ENCODE data around the gene KCTD21.

Gene KCTD21

DNA sequence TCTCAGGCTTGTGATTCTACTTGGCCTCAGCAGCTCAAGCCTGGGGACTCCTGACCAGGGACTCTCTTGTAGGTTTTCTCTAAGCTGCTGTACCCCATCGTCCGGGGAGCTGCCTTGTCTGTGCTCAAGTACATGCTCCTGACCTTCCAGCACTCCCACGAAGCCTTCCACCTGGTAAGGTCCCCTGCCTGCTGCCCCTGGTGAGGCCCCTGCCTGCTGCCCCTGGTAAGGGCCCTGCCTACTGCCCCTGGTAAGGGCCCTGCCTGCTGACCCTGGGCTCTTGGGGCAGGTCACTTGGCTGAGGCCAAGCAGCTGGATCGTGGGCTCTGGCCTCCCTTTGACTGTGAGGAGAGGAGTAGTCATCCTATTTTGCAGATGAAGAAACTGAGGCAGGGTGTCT lies 11.6 kb upstream of the KCTD21 start:
- H3K4me3 ChIP-seq (ENCODE audit: low read depth, low read length) = no peak overlapping the region
- TF ChIP-seq, protein P1, sequence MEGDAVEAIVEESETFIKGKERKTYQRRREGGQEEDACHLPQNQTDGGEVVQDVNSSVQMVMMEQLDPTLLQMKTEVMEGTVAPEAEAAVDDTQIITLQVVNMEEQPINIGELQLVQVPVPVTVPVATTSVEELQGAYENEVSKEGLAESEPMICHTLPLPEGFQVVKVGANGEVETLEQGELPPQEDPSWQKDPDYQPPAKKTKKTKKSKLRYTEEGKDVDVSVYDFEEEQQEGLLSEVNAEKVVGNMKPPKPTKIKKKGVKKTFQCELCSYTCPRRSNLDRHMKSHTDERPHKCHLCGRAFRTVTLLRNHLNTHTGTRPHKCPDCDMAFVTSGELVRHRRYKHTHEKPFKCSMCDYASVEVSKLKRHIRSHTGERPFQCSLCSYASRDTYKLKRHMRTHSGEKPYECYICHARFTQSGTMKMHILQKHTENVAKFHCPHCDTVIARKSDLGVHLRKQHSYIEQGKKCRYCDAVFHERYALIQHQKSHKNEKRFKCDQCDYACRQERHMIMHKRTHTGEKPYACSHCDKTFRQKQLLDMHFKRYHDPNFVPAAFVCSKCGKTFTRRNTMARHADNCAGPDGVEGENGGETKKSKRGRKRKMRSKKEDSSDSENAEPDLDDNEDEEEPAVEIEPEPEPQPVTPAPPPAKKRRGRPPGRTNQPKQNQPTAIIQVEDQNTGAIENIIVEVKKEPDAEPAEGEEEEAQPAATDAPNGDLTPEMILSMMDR (IDR thresholded peaks at IDR 0.05; ENCODE audit: low read depth, low read length) = no peak
- DNase-seq (ENCODE audit: low read depth, low spot score) = no peak
- in situ Hi-C loops (cut with HindIII; ENCODE audit: low sequenced_read_pairs) = no loop called here

DNA sequence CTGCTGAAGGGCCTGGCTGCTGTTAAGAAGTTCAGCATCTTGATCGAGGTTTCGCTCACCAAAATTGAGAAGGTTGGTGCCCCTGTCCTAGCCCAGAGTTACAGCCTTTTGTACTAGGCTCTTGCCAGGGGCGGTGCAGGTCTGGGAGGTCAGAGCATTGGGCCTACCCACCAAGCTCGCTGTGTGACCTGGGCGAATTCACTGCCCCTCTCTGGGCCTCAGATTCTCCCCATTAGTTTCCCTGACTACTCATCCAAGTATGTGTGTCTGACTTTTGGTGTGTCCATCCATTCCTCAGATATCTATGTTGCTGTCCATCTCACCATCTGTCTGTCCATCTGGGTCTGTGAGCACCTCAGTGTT lies 11.2 kb upstream of the KCTD21 start:
- in situ Hi-C loops (cut with HindIII; ENCODE audit: low sequenced_read_pairs) = no loop called here
- no peak overlapping the region for H3K4me3 ChIP-seq (ENCODE audit: low read depth, low read length)
- no peak for DNase-seq (ENCODE audit: low read depth, low spot score)
- TF ChIP-seq, protein P1 (IDR thresholded peaks at IDR 0.05; ENCODE audit: low read depth, low read length) = no peak

DNA sequence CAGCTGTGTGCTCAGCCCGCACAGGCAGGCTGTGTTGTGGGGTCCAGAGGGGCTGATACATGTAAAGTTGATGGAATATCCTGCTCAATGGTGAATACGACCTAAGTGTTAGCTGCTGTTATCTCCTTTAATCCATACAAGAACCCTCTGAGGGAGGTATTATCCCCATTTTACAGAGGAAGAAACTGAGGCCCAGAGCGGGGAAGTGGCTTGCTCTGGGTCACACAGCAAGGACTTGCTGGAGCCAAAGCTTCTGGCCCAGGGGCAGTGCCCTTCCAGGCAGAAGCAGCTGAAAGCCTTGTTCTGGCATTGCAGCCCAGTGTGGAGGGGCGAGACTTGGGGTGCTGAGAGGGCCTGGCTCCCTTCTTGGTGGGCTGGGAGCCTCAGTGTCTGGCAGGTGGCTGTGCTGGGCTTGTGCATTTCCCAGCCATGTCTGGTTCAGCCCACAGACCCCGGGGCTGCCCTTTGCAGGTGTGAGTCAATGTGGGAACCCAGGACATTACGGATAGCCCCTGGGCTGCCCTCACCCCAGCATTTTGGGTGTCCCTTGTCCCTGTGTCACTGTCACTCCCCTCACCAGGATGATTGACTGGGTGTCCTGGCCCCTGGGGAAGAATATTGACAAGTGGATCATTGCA lies 10.7 kb upstream of the KCTD21 start:
- in situ Hi-C loops (cut with HindIII; ENCODE audit: low sequenced_read_pairs) = no loop called here
- H3K4me3 ChIP-seq (ENCODE audit: low read depth, low read length) = no peak overlapping the region
- DNase-seq (ENCODE audit: low read depth, low spot score) = no peak
- TF ChIP-seq, protein P1 (IDR thresholded peaks at IDR 0.05; ENCODE audit: low read depth, low read length) = no peak

DNA sequence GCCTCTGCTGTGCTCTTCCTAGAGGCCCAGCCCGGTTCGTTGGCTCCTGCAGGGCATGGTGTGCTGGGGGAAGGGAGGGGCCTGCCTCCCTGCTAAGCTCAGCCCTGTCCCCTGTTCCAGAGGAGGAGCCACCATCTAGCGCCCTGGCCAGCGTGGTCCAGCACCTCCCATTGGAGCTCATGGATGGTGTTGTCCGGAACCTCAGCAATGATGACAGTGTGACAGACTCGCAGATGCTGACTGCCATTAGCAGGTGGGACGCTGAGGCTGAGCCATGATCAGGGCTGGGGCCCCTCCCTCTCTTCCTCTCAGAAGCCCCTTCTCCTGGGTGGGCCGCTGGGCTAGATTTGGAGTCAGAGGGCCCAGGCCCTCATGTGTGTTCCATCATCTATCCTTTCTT lies 9.4 kb upstream of the KCTD21 start:
- TF ChIP-seq, protein P1 (IDR thresholded peaks at IDR 0.05; ENCODE audit: low read depth, low read length) = no peak
- no peak for DNase-seq (ENCODE audit: low read depth, low spot score)
- in situ Hi-C loops (cut with HindIII; ENCODE audit: low sequenced_read_pairs) = no loop called here
- no peak overlapping the region for H3K4me3 ChIP-seq (ENCODE audit: low read depth, low read length)

DNA sequence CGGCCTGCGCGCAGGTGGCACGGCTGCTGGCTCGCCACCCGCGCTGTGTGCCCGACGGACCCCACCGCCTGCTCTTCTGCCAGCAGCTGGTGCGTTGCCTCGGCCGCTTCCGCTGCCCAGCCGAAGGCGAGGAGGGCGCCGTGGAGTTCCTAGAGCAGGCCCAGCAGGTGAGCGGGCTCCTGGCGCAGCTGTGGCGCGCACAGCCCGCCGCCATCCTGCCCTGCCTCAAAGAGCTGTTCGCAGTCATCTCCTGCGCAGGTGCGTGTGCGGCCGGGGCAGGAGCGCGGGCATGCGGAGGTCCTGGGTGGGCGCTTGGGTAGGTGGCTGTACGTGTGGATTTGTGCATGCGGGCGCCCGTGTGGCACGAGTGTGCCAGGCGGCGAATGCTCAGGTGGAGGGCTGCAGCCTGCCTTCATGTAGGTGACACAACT lies 8.2 kb upstream of the KCTD21 start:
- TF ChIP-seq, protein P1 (IDR thresholded peaks at IDR 0.05; ENCODE audit: low read depth, low read length) = no peak
- DNase-seq (ENCODE audit: low read depth, low spot score) = no peak
- H3K4me3 ChIP-seq (ENCODE audit: low read depth, low read length) = no peak overlapping the region
- in situ Hi-C loops (cut with HindIII; ENCODE audit: low sequenced_read_pairs) = no loop called here

DNA sequence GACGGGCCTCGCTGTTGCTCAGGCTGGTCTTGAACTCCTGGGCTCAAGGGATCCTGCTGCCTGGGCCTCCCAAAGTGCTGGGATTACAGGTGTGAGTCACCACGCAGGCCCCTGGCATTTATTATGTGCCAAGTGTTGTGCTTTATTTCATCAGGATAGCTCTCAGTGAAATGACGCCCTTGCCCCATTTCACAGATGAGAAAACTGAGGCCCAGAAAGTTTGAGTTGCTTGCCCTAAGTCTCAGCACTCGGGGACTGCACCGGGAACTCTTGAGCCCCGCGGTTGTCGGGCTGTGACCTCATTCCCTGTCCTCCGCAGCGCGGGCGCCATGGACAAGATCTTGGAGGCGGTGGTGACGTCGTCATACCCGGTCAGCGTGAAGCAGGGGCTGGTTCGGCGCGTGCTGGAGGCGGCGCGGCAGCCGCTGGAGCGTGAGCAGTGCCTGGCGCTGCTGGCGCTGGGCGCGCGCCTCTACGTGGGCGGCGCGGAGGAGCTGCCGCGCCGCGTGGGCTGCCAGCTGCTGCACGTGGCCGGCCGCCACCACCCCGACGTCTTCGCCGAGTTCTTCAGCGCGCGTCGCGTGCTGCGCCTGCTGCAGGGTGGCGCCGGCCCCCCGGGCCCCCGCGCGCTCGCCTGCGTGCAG lies 7.6 kb upstream of the KCTD21 start:
- TF ChIP-seq, protein P1 (IDR thresholded peaks at IDR 0.05; ENCODE audit: low read depth, low read length) = no peak

More for the DNA sequence above, 7.6 kb upstream of the KCTD21 start:
- H3K4me3 ChIP-seq (ENCODE audit: low read depth, low read length) = no peak overlapping the region
- in situ Hi-C loops (cut with HindIII; ENCODE audit: low sequenced_read_pairs) = no loop called here
- no peak for DNase-seq (ENCODE audit: low read depth, low spot score)
